ENCODE measurements around the gene ITGB7.

Gene ITGB7

GRCh38 chr12:53231921-53232645 is 25.0 kb upstream of the ITGB7 start, which contains the start of gene RARG:
RARG (minus strand) TSS chr12:53232209; CDS start chr12:53227545, 4,664 bp downstream.
- in situ Hi-C loops (cut with HindIII; ENCODE audit: low sequenced_read_pairs) = no loop called here

- in situ Hi-C loops (cut with HindIII; ENCODE audit: low sequenced_read_pairs) = no loop called here
These were observed 24.5 kb upstream of the ITGB7 start for GRCh38 chr12:53231671-53231920.

- in situ Hi-C loops (cut with HindIII; ENCODE audit: low sequenced_read_pairs) = no loop called here
These were observed 23.2 kb upstream of the ITGB7 start for GRCh38 chr12:53230108-53230845.

GRCh38 chr12:53229454-53229853 is 22.4 kb upstream of the ITGB7 start:
- in situ Hi-C loops (cut with HindIII; ENCODE audit: low sequenced_read_pairs) = no loop called here

- in situ Hi-C loops (cut with HindIII; ENCODE audit: low sequenced_read_pairs) = no loop called here
These were observed 20.8 kb upstream of the ITGB7 start for GRCh38 chr12:53227836-53228235.

- in situ Hi-C loops (cut with HindIII; ENCODE audit: low sequenced_read_pairs) = no loop called here
These were observed 20.3 kb upstream of the ITGB7 start for GRCh38 chr12:53227341-53227740.

GRCh38 chr12:53226815-53227214 is 19.8 kb upstream of the ITGB7 start:
- in situ Hi-C loops (cut with HindIII; ENCODE audit: low sequenced_read_pairs) = no loop called here

- in situ Hi-C loops (cut with HindIII; ENCODE audit: low sequenced_read_pairs) = no loop called here
These were observed 18.8 kb upstream of the ITGB7 start for GRCh38 chr12:53225635-53226424.

- in situ Hi-C loops (cut with HindIII; ENCODE audit: low sequenced_read_pairs) = no loop called here
These were observed 18.0 kb upstream of the ITGB7 start for GRCh38 chr12:53224897-53225634.

- in situ Hi-C loops (cut with HindIII; ENCODE audit: low sequenced_read_pairs) = no loop called here
These were observed 17.2 kb upstream of the ITGB7 start for GRCh38 chr12:53224061-53224896.

GRCh38 chr12:53223389-53224060 is 16.5 kb upstream of the ITGB7 start:
- in situ Hi-C loops (cut with HindIII; ENCODE audit: low sequenced_read_pairs) = no loop called here

- in situ Hi-C loops (cut with HindIII; ENCODE audit: low sequenced_read_pairs) = no loop called here
These were observed 15.8 kb upstream of the ITGB7 start for GRCh38 chr12:53222806-53223261.

GRCh38 chr12:53222170-53222721 is 15.2 kb upstream of the ITGB7 start:
- in situ Hi-C loops (cut with HindIII; ENCODE audit: low sequenced_read_pairs) = no loop called here

- in situ Hi-C loops (cut with HindIII; ENCODE audit: low sequenced_read_pairs) = no loop called here
These were observed 14.4 kb upstream of the ITGB7 start for GRCh38 chr12:53221203-53222080.

- in situ Hi-C loops (cut with HindIII; ENCODE audit: low sequenced_read_pairs) = no loop called here
These were observed 13.7 kb upstream of the ITGB7 start for GRCh38 chr12:53220694-53221202.

GRCh38 chr12:53219956-53220693 is 13.1 kb upstream of the ITGB7 start:
- in situ Hi-C loops (cut with HindIII; ENCODE audit: low sequenced_read_pairs) = no loop called here

- in situ Hi-C loops (cut with HindIII; ENCODE audit: low sequenced_read_pairs) = no loop called here
These were observed 12.4 kb upstream of the ITGB7 start for GRCh38 chr12:53219292-53219955.

Data from DLD1 (cell line).